Measurements from ENCODE around the gene KRT36.

KRT36 gene

DNA sequence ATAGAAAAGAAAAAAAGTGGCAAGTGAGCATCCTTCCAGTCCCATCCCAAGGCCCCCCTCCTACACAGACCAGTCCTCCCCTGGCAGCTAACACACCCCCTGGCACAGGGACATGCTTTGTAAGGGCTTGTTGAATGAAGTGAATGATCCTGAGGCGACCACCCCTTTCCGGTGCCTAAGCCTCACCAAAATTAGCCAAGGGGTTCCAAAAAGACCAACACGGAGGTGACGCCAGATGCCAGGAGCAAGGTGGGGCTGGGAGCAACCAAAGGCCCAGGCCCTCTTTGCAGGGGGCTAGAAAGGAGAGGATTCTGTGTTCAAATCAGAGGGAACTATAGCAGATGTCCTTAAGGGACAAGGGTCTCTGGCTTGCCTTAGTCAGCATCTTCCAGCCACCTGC is 14.3 kb downstream of the KRT36 start:
- DNase-seq = no peak

DNA sequence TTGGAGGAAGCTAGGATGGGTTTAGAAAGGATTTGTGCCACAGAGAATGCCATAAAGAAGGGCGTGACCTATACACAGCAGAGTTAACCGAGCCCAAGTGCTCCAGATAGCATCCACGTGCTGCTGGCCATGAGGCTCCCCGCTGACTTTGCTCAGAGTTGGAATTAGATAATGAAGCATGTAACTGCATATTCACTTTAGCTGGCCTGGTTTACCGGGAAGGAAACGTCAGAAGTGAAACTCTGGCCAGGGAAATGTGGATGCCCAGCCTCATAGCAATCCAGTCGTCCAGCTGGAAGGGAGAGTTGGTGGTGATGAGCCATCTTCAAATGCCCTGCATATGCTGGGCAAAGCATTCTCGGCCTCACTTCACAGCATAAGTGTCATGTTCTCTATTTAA is 14.8 kb downstream of the KRT36 start:
- DNase-seq = no peak

DNA sequence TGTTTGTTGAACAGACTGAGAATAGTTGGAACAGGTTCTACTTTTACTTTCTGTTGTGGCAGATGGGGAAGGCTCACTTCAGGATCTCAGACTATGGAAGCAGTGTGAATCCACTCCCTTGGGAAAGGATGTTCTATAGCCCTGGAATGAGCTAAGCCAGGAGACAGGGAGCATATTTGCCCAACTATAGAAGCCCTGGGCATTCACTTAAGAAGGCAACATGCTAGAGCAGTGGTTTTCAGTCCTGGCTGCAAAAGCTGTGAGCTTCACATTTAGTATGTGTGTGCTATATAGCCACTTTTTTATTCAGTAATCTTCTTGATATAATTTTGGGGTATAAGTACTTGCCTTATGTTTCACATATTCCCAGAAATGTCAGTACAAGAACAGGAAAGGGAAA is 21.4 kb downstream of the KRT36 start:
- DNase-seq = no peak

DNA sequence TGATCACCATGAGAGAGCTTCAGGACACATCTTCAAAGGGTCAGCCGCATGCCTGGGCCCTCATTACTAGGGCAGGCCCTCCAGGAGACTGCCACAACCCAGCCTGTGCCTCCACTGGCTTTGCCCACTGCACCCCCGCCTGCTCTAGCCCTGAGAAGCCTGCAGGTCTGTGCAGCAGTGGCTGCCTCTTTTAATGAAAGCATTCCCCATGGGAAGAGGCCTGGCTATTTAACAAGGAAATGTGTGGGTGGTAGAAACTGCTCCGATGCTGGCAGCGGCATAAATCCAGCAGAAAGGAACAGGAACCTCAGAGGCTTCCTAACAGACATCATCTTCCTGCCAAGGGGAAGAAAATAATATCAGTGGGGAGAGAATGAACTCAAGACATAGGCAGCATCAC is 22.1 kb downstream of the KRT36 start:
- DNase-seq = no peak

DNA sequence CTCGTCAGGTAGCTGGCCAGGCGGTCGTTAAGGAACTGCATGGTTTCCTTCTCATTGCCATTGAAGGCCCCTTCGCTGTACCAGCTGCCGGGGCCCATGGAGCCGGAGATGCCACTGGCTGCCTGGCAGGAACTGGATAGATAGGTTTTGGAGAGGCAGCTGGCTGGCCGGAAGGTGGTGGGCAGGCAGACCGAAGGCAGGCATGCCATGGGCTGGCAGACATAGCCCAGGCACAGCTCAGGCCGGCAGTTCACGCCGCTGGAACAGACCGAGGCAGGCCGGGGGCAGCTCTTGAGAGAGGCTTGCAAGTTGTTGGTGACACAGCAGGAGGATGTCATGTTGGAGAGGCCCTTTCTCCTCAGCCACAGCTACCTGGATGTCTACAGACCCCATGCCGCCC is 22.7 kb downstream of the KRT36 start, which contains the start of gene KRT32:
TSS of gene KRT32 (minus strand) at position 399 of the 400 bp plus-strand sequence. CDS start at position 338, 61 bp downstream.
- no peak for DNase-seq

DNA sequence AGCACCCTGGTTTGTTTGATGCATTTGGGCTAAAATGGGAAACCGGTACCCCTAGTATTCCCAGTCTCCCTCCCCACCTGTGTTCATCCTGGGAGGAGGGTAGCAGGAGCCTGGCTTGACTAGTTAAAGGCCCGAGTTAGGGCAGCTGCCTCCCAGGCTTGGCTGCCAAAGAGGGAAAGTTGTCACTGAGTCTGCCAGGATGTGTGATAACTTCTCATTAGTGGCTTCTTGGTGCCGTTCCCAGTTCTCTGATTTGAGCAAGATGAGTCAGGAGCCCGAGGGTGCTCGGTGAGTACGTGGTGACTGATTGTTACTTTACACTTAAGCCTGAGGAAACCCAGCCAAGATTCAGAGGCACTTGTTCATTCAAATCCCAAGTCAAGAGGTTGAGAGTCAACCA is 25.0 kb downstream of the KRT36 start:
- DNase-seq = no peak

DNA sequence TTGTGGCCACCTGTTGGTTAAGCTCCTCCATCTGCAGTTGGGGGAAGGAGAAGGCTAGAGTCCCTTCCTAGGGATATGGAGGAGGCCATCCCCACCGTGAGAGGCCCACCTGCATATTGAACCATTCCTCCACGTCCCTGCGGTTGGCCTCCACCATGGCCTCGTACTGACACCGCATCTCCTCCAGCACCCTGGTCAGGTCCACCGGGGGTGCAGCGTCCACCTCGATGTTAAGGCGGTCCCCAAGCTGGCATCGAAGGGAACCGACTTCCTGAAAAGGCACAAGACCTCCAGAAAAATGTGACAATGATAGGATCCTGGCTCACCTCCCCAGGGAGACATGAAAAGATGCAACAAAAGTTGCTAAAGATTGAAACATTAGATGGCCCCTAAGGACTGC is 25.5 kb downstream of the KRT36 start:
- DNase-seq = no peak

DNA sequence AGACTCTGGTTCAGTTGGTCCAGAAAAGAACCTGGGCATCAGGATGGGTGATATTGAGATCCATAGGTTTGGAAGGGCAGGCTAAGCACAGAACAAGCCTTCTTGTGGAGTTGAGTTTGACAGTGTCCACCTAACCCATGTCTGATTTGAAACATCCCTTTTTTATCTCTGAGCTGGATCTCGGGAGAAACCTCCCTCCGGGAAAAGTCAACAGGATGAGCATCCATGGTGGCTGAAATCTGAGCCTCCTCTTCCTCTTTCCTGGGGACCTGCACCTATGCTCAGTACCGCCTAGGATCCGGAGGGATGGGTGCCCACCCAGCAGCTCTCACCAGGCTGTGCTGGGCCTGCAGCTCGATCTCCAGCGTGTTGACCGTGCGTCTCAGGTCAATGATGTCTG is 26.0 kb downstream of the KRT36 start:
- no peak for DNase-seq

DNA sequence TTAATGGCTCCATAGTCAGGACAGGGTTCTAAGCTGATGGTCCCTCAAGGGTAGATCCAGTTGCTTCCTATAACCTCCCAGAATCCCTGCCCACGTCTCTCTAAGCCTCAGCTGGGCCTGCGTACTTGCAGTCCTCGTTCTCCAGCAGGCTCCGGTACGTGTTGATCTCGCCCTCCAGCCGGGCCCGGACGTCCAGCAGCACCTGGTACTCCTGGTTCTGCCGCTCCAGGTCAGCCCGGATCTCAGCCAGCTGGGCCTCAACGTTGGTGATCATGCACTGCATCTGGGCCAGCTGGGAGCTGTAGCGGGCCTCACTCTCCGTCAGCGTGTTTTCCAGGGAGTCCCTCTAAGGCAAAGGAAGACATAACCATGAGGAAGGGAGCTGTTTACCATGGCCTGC is 27.0 kb downstream of the KRT36 start:
- no peak for DNase-seq

DNA sequence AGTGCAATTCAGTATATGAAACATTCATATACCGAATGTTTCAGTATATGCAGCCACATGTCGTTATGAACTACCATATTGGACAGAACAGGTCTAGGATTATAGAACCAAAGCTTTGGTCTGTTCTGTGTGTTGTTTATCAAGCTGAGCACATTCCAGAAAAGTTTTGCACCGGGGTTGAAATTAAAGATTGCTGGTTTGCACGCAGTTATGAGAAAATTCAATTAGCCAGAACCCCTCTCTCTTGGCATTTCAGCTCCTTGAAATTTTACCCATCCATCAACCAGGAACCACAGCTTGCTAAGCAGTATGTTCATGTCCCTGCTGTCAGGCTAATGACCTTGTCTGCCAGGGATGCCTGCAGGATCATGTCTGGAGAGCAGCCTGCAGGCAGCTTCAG is 32.0 kb downstream of the KRT36 start:
- no peak for DNase-seq

DNA sequence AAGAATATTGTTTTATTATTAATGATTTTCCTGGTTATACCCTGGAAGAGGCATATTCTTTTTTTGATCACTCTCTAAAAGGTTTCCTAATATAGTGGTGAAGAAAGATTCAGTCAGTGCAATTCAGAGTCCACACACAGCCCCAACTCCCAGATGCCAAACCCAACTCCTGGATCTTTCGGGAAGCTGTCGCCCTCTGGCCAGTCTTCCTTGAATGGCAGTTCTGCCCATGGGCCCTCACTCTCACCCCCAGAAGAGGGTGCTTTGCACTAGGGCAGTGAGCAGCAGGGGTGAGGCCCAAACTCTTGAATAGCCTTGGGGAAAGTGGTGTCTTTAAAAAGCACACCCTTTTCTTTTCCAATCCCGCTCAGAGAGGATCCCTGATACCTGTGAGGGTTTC is 33.5 kb downstream of the KRT36 start:
- DNase-seq = no peak

DNA sequence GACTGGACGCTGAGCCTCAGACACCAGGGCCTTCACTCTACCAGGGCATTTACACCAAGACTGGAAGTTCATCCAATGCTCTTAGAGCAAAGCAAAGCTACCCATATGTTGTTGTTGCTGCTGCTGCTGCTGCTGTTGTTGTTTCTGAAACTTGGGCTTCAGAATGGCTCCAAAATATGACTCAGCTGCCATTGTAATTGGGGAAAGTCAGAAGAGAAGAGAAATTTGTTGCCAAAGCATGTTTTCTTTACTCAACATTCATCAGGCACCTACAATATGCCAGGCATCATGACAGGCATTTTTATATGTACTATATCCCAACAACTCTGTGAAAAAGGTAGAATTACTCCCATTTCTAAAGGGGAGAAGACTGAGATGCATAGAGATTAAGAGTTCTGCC is 34.5 kb downstream of the KRT36 start:
- no peak for DNase-seq

DNA sequence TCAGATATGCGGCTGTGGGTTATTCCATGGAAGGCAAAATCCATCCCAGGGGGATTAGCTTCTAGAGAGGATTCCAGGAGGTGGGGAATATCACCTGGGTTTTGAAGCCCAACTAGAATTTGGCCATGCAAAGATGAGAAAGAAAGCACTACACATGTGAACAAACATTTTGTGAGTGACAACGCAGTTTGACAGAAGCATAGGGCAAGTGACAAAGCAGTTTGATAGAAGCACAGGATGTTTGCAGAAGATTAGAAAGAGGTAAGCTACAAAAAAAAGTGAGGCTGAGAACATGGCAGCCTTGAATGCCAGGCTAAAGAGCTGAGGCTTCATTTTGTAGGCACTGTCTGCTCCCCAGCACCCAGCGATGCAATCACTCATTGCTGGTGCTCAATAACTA is 36.6 kb downstream of the KRT36 start:
- no peak for DNase-seq

DNA sequence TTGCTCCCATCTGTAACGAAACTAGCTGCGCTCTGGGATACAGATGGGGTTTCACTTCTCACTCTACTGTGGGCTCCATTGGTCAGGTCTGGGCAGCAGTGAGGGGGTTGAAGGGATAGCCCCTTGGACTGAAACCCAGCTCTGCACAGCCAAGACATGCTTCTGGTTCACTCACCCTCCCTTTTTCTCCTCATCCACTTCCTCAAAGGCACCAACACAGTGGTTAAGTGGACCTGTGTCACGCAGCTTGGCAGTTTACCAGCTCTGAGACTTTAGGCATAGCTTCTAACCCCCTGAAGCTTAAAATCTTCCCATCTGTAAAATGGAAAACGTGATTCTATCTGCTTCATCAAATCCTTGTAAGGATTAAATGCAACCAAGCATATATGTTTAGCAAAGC is 37.4 kb downstream of the KRT36 start:
- peak; percentile 52 for DNase-seq

DNA sequence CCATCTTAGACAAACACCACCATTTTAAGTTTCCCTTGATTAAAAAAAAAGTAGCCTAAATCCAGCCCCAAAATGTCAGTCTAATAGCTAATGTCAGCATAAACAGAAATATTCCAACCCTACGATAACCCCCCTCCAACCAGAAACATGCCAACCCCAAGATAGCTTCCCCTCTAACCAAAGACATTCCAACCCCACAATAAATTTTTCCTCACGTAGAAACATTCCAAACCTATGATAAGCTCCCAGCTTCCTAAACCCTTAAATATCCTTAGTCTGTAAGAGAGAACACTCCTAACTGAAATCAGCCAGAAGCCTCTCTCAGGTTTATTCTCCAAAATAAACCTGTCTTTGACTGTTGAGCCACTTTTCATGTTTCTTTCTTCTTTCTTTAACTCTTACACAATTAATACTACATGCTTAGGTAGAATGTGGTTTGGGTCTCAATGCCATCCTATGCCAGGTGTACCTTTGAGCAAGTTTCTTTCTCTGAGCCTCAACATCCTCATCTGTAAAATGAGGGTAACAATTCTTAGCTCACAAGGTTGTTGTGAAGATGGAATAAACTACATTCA is 38.5 kb downstream of the KRT36 start:
- DNase-seq = no peak

DNA sequence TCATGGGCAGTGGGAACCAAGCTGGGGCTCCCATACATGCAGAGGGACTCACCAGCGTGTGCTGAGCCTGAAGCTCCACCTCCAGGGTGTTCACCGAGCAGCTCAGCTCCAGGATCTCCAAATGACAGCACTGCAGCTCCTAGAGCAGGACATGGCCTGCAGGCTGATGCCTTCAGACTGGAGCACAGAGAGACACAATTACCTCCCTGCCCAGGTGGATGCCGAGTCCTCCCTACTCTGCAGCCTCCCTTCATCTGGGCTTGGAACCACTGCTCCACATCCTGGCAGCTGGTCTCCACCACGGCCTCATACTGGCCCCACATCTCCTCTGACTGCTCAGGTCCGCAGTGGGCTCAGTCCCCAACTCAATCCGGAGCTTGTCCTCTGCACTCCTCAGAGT is 40.7 kb downstream of the KRT36 start:
- DNase-seq = no peak

DNA sequence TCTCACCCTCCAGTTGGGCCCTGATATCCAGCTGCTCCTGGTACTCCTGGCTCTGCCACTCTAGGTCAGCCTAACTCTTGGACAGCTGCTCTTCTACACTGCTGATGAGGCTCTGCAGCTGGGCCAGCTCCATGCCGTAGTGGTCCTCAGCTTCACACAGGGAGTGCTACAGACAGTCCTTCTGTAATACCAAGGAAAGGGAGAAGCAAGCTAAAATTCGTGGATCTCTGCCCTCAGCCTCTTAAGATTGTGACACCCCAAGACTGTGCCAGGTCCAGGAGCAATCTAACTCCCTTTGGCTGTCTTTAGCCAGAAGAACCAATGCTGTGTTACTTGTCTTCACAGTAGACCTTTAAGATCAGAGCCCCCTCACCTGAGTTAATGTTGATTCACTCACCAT is 41.2 kb downstream of the KRT36 start:
- no peak for DNase-seq

DNA sequence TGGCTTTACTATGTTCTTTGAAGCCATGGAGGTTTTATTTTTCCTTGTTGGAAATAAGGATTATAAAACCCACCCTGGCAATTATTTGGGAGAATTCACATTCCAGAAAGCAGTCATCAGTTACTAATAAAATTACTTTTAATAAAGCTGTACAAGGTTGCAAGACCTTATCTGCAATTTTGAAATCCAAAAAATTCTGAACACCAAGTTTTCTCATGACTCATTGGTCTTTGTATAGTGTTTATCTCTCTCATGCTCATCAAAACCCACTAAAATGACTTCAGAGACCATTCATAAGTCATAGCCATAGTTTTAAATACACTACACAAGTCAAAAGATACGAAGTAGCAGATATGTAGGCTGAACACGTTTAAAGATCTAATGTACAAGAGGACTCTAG is 42.9 kb downstream of the KRT36 start:
- no peak for DNase-seq

DNA sequence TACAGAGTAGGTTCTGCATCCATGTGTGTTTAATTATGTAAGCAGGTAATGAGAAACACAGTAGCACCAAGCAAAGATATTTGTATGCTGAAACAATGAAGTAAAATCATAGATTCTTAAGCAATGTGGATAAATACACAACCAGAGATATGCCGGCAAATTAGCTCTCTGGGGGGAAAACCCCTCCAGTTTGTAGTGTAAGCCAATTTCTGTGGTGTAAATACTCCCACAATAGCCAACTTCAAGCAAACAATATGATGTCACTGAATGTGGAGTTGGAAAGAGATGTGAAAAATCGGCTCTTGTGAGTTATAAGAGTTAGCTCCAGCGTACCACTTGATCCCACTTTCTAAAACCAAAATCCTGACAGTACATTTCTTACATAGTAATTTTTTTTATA is 45.1 kb downstream of the KRT36 start:
- no peak for DNase-seq

DNA sequence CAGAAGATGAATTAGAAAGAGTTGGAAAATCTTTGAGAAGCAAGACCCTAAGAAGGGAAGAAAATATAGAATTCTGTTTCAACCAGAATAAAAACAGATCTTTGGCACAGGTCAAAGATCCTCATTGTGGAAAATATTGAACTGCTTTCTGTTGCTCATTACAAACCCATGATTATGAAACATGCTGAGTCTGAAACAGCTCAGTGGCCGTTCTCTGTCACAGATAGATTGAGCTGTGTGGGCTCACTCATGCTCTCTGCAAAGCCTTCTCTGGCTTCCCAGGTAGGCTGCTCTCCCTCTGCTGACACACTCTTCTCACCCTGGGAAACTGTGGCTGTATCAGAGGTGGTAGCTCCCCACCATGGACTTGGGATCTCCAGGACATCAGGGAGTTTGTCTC is 45.5 kb downstream of the KRT36 start:
- no peak for DNase-seq

DNA sequence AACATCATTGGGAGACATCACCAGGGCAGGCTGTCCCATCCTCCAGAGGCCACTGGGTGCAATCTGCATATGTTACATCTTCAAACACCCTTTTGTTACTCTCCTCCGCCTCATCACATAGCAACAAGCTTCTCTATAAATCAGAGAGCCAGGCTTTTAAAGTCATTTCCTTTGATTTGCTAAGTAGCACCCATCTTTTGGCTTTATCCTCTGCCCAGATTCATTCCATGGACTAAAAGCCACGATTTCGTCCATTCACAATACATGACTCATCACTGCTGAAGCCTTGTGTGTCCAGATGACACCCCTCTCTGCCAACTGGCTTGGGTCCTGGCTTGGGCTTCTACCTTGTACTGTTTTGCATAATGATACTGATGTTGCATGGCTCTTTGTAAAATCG is 47.0 kb downstream of the KRT36 start:
- no peak for DNase-seq

DNA sequence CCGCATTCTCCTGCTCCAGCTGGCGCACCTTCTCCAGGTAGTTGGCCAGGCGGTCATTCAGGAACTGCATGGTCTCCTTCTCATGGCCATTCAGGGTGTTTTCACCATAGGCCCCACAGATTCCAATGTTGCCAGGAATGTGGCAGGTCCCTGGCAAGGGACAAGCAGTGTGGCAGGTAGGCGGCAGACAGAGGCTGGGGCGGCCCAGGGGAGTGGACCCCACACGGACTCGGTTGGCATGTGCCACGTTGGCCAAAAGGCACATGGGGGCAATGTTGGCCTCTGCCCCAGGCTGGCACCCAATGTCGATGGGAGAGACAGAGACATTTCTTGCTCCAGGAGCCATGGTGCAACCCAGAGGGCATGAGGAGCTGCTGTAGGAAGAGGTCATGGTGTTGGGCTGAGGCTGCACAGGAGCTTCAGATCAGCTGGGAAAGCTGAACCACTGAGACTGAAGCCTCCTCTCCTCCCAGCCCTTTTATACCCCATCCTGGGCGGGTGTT is 49.1 kb downstream of the KRT36 start, which contains the start of gene KRT38:
TSS of gene KRT38 (minus strand) at position 453 of the 503 bp plus-strand sequence. CDS start at position 391, 62 bp downstream.
- DNase-seq = no peak

DNA sequence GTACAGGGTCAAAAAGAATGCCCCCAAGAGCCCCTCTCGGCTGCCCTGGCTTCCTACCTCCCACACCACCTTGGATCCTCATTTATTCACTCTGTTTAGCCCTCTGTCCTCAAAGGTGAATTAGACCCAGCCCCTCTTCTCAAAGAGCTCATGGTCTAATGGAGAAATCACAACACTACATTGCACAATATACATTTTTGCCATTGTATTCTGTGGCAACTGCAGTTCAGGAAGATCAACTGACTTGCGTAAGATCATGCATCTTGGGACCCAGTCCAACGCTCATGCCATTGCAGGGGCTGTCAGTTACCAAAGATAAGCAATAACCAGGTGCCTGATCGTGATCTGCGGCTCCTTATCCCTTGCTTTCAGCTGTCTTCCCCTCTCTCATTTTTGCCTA is 50.3 kb downstream of the KRT36 start:
- DNase-seq = no peak

DNA sequence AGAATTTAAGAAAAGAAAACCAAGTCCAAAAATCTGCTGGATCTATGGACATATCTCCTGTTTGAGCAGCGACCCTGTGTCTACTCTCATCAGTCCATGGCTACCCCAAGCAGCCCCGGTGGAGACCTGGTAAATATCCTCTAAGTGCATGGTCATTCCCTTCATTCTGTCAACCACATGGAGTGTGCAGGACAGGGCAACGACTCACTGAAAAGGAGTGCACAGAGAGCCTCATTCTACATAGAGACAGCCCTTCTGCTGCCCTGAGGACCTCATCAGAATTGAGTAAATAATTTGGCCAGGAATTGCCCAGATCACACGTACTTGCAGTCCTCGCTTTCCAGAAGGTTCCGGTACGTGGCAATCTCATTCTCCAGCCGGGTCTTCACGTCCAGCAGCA is 51.9 kb downstream of the KRT36 start:
- no peak for DNase-seq

DNA sequence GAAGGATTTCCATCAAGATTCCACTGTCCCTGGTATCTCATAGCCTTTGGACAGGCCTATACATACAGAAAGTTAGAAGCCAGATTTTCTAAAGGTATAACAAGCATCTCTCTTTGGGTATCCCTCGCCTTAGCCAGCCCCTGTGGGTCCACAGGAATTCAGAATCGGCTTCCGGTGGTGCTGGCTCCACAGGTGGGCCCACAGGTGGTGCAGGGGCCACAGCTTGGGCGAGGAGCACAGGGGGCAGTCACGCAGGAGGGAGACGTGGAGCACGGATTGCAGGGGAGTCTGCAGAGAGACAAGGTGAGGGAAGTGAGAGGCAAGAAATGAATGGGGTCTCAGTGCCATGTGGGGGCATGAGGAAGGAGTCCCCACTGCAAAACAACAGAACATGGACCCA is 52.5 kb downstream of the KRT36 start:
- DNase-seq = no peak
